GM18526 (cell line): ENCODE data around the gene MLIP.

ENCODE experiments used
- POLR2A ChIP-seq: IDR thresholded peaks from 3 replicates; pipeline ENCODE4 v1.6.1; 2011; ENCODE audit not compliant: insufficient read length; ENCODE audit errors: extremely low read depth

The MLIP gene

DNA sequence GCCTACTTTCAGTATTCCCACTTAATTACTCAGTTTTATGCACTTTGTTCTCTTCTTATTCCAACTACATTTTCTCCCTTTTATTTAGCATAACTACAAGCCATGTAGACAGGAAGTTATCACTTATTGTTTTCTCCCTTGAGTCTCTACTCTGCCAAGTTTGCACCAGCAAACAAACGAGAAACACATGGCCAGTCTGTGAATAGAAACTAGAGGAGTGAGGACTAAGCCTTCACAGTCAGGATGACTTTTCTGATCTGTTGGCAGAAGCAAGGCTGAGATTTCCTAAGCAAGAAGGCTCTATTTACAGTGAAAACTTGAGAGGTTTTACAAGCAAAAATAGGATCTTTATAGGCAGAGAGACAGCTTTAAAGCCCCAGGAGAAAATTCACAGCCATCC is 127.2 kb downstream of the MLIP start:
- no peak for TF ChIP-seq POLR2A

DNA sequence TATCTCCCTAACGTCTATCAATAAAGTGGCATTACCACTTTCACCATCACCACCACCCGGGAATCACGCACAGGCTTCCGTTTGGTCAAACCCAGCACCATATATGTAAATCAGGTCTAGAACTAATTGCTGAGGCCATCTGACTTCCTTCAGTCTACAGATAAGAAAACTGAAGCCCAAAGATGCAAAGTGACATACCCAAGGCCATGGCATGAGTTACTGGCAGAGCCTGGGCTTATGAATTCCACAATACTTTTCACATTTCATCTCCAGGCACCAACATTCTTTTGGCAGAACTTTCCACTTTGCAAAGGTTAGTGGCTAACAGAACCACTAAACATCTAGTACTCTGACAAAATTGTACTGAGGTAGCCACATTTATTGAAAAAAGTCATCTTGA is 132.5 kb downstream of the MLIP start:
- TF ChIP-seq POLR2A, result no peak

DNA sequence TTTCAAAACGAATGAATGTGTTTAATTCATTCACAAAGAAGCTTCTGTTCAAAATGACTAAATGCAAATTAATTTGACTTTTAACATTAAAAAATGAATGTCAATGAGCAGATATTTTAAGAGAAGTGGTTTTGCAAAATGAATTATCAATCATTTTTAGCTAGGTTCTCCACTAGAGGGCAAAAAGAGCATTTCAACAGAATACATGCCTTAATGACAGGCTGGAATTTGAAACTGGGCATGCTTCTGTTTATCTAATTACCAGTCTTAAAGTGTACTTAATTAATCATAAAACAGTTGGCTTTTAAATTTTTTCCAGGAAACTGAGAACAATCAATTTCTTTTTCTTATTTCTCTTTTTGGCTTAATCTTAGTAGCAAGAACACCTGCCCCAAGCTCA is 133.2 kb downstream of the MLIP start:
- no peak for TF ChIP-seq POLR2A

- no peak for TF ChIP-seq POLR2A
Measured at GRCh38 chr6:54245265-54245664, 134.0 kb downstream of the MLIP start.

DNA sequence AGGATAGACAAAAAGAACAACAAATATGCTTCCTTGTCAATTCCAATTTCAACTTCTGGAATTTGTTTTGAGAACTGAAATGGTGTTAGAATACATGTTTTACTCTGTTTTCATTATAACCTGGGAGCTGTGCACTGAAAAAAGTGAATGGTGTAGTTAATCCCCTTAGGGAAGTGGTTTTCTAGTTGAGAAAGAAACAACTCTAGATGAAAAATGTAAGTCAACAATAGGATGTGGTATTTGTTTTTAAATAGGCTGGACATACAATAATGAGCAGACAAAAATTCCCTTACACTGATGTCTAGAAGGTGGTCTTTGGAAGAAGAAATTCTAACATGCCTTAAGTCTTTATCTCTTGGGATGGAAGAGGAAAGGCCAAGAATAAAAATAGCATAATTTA is 137.1 kb downstream of the MLIP start:
- no peak for TF ChIP-seq POLR2A

DNA sequence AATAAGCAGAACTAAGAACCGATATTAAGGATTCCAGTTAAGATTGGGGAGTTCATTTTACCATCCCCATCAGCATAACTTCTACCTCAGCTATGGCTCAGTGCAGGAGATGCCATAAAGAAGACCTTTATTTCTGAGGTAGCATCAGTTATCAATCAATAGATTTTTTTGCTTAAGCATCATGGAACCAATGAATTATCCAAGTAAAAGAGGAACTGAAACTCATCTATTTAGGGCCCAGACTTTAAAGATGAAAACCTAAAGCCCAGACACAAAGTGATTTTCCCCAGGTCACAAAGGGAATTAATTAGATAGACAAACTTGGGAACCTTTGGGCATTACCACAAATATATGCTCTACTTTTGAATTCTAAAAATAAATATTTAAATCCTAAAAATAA is 137.8 kb downstream of the MLIP start:
- no peak for TF ChIP-seq POLR2A

DNA sequence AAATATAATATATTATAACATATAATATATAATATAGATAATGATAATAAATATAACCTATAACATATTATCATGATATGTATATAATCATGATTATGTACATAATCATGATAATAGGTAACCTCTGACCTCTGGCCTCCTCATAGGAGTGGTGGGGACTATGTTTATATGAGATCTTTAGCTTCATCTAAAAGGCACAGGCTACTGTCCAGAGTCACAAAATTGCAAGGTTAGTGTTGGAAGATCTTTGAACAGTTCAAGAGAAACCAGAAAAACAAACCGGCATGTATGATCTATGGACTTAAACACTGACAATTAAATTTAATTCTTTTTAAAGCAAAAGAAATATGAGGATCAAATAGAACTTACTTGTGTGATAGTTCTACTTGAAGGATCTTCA is 141.3 kb downstream of the MLIP start:
- no peak for TF ChIP-seq POLR2A

GRCh38 chr6:54252916-54253315 is 141.7 kb downstream of the MLIP start:
- TF ChIP-seq POLR2A, result no peak

DNA sequence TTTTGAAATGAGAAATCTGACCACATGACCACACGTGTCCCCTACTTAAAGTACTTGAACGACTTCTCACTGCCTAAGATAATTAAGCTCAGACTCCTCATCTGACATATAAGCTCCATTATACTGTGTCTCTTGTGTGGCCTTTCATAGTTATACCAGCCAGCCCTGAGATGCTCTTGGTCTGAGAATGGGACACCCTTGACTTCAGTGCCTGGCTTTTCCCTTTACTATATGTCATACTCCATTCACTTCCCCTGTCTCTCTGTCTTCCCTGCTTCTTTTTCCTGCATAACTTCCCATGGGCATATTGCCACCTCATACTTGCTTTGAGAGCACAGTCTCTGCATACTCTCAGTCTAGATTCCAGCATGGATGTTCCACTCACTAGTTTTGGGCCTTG is 143.6 kb downstream of the MLIP start:
- no peak for TF ChIP-seq POLR2A

DNA sequence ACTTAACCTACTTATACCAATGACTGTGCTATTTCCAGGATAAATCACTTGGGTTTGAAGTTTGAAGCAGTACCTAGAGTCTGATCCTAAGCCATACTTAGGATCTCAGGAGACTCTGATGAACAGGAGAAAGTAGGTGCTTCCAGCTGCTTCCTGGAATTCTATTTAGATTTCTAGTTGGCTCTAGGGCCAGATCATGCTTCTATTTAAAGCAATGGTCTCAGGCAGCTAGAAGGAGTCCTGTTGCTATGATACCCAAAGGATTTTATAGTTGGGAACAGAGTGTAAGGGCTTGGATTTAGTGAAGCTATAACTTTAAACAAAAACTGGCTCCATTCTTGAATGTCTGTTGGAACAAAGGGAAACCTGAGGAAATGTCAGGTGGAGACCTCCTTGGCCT is 144.6 kb downstream of the MLIP start:
- TF ChIP-seq POLR2A, result no peak

GRCh38 chr6:54260025-54260424 is 148.8 kb downstream of the MLIP start:
- no peak for TF ChIP-seq POLR2A

DNA sequence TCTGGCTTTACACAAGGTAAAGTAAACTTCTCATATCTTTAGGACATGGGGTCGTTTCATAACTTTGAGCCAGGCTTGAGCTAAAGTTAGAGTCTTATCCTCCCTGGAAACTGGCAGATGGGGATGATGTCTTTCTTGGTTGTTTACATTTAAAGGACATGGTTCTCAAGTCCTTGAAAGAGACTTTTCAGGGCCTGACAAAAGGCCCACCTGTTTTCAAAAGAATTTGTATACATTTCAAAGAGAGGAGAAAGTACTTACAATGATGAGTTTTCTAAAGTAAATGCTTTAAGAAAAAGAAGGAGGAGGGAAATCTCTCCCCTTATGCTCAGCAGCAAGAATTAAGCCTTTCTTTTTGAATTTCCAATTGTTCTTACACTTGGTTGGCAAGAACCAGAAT is 151.3 kb downstream of the MLIP start:
- no peak for TF ChIP-seq POLR2A

GRCh38 chr6:54262971-54263370 is 151.7 kb downstream of the MLIP start:
- TF ChIP-seq POLR2A, result no peak

DNA sequence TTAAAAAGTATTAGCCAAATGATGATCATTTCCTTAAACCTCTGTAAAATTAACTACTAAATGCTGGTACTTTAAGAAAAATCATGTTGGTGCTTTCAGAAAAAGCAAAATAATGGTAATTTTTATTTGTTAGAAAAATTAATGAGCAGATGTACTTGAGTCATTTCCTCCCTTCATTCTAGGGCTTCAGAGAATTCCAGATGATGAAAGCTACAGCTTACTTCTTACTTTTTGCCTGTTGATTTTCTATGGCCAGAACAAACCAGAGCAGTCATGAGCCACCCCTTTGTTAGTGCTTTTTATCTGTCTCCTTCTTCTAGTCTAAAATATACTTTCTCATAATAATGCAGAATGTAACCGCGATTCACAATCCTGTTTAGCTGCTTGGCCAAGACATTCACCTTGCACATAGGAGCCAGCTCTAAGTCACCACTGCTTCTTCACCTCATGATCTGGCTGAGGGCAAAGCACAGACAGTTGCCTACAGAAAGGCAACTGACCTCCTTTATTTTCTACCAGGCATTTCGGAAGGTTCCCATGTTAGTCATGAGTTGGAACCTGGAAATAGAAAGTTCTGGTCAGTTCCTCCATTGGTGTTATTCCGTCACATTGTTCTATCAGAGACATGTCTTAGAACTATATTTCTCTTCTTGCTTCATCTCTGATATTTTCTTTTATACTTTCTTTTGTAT is 153.5 kb downstream of the MLIP start:
- no peak for TF ChIP-seq POLR2A

DNA sequence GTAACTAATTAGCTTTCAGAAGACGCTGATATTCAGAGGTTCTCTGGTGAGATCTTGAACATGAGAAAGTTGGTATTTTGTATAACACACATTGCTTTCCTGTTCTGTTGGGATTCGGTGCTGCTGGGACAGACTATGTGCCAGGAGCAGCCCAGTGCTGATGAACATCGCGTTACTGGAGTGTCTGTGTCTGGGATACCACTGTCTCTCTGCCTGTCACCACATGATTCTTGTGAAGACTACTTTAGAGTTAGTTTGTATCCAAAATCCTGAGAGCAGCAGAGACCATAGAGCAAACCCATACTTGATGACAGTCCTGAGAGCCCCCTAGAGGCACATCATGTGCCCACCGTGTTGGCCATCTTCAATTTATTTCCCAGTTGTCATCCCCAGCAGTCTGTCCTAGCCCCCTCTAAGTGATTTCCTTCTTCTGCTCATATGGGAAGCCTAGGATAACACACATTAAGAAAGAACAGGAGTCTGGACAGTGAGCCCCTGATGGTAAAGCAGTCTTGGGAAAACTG is 155.2 kb downstream of the MLIP start:
- no peak for TF ChIP-seq POLR2A

DNA sequence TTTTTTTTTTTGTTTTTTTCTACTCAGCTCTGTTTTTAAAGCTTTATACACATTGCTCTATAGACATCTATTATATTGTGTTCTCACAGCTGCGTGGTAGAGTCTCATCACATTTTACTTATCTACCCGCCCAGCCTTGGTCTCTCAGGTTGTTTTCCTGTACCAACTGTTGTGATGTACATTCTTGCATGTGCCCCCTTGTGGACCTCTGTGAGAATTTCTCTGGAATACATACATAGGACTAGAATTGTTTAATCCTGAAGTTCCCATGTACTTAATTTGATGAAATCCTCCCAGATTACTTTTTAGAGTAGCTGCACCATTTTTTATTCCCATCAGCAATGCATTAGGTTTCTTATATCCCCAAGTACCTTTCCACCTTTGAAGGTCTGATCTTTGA is 156.6 kb downstream of the MLIP start:
- no peak for TF ChIP-seq POLR2A

- no peak for TF ChIP-seq POLR2A
Measured at GRCh38 chr6:54273214-54273820, 162.1 kb downstream of the MLIP start.

- no peak for TF ChIP-seq POLR2A
Measured at GRCh38 chr6:54274383-54274782, 163.1 kb downstream of the MLIP start.

GRCh38 chr6:54282186-54282585 is 170.9 kb downstream of the MLIP start:
- no peak for TF ChIP-seq POLR2A
